Lung (tissue), 13 donors: ENCODE results near the gene COMMD2. TPM values are rescaled to one million over a fixed set of nuclear protein-coding genes. Genes with fewer than 3 reads are reported as not detected.

Experiments used
- ATAC-seq: fragments of 200-7000 bp; cut with Tn5 transposase; one replicate; pipeline ENCODE4 v1.9.1; 2020; ENCODE audit warnings: moderate number of reproducible peaks; ENCODE audit not compliant: insufficient read depth, low FRiP score
- DNase-seq, 3 donors: peaks; one replicate each; pipeline ENCODE4 v3.0.0-alpha.2; 2013 to 2017
- H3K27ac ChIP-seq, 2 donors: one replicate each; pipeline ENCODE4 v1.5.1; 2013; ENCODE audit warnings: mild to moderate bottlenecking in 2 of 2, moderate library complexity in 2 of 2, control low read depth in 1 of 2, inconsistent platforms in 1 of 2, low read depth in 1 of 2, low read length in 1 of 2
- H3K27me3 ChIP-seq, 3 donors: one replicate each; pipeline ENCODE4 v1.5.1; 2013; ENCODE audit warnings: low read length in 2 of 3; ENCODE audit not compliant: control insufficient read depth in 3 of 3, insufficient read depth in 3 of 3
- H3K36me3 ChIP-seq, 4 donors: one replicate each; pipeline ENCODE4 v1.5.1; 2013; ENCODE audit warnings: low read length in 4 of 4, mild to moderate bottlenecking in 1 of 4, moderate library complexity in 1 of 4; ENCODE audit not compliant: control insufficient read depth in 4 of 4, insufficient read depth in 4 of 4
- H3K4me1 ChIP-seq, 5 donors: one replicate each; pipeline ENCODE4 v1.5.1; 2013; ENCODE audit warnings: low read length in 5 of 5, mild to moderate bottlenecking in 2 of 5, moderate library complexity in 1 of 5; ENCODE audit not compliant: control insufficient read depth in 5 of 5, insufficient read depth in 5 of 5
- H3K4me3 ChIP-seq: one replicate; pipeline ENCODE4 v1.5.1; 2013; ENCODE audit warnings: mild to moderate bottlenecking, control low read depth, moderate library complexity
- H3K9ac ChIP-seq, 2 donors: one replicate each; pipeline ENCODE4 v1.5.1; 2013; ENCODE audit warnings: low read length in 2 of 2, control low read depth in 1 of 2; ENCODE audit not compliant: insufficient read depth in 1 of 2
- H3K9me3 ChIP-seq, 4 donors: one replicate each; pipeline ENCODE4 v1.5.1; 2013; ENCODE audit warnings: low read length in 3 of 4, mild to moderate bottlenecking in 1 of 4, moderate library complexity in 1 of 4; ENCODE audit not compliant: control insufficient read depth in 4 of 4, insufficient read depth in 3 of 4
- CTCF ChIP-seq: IDR thresholded peaks from 2 replicates; pipeline ENCODE4 v1.5.1; 2012; ENCODE audit warnings: mild to moderate bottlenecking; ENCODE audit errors: control extremely low read depth, extremely low read depth
- WGBS, 2 donors: extraction: QIAGEN DNeasy Blood & Tissue Kit; methylation state at CpG; one replicate each; pipeline ENCODE4 v1.1.7; 2013; 5-methylcytosine and 5-hydroxymethylcytosine counted together
- polyA plus RNA-seq, 2 donors: library from polyadenylated mRNA; stranded (reverse); fragments of 200-250 nt; gene quantifications; one replicate each; pipeline ENCODE4 v1.2.1, GENCODE V29; 2013
- small RNA-seq: library from RNA; depleted of rRNA; stranded (forward); fragments of <200 nt; gene quantifications from one replicate; pipeline ENCODE3, GENCODE V24; 2014; ENCODE audit warnings: low replicate concordance
- total RNA-seq, 2 donors: library from RNA; depleted of rRNA in 1 of 2; stranded (reverse); fragments of >200 nt in 1 of 2; gene quantifications; one replicate each; pipeline ENCODE4 v1.2.1, GENCODE V29; 2014 to 2021
- donor health status: control.
- donor health status: control.
- donor health status: Bipolar disorder and iron deficiency.
- donor health status: healthy.
- donor health status: DM: yes; HTN: yes; CAD: no.

Gene COMMD2
- total and polyA plus RNA-seq, 4 donors: 10.1 to 72.4 (median 29.6) TPM

GRCh38 chr3:149701206-149701976, 50.9 kb downstream of the COMMD2 start:
- TF ChIP-seq CTCF: no peak

More at GRCh38 chr3:149701206-149701976, 50.9 kb downstream of the COMMD2 start:
- DNase-seq (no peak), ATAC-seq (no peak)
- Histone ChIP-seq H3K27ac (no peak overlapping the region), H3K9ac (no peak overlapping the region), H3K4me3 (no peak overlapping the region), H3K9me3 (peaks cover 0 to 7% (median 3%) of the 10 kb centered on the region in 4 donors), H3K27me3 (no peaks in the 10 kb centered on the region), H3K4me1 (peaks cover 0 to 16% (median 0%) of the 10 kb centered on the region in 5 donors), H3K36me3 (no peaks in the 10 kb centered on the region)
- 89 to 91% methylated on average over 12 of the region's 12 CpGs for WGBS, 2 donors

Small RNAs within 50 kb of the gene (small RNA-seq; reads per million reads assigned to genes)
- not detected for gene RNU6-507P

Other genes starting within 250 kb of the COMMD2 start
- 100 to 1,000 TPM in 1 of 2 donors, 10 to 100 TPM in 1; 88.9 to 186 TPM for gene WWTR1, start 94.5 kb downstream of the COMMD2 start, total RNA-seq
- gene WWTR1, start 94.5 kb downstream of the COMMD2 start, polyA plus RNA-seq: 10 to 100 TPM; 29.3 to 37.9 TPM
- 1 to 10 TPM; 3.5 to 6.7 TPM for gene ANKUB1, start 40.1 kb upstream of the COMMD2 start, total RNA-seq
- 1 to 10 TPM; 1.3 to 1.4 TPM for gene ANKUB1, start 40.1 kb upstream of the COMMD2 start, polyA plus RNA-seq
- gene RNF13, start 60.7 kb upstream of the COMMD2 start, total RNA-seq: 100 to 1,000 TPM in 1 of 2 donors, 10 to 100 TPM in 1; 76.1 to 170 TPM
- 100 to 1,000 TPM in 1 of 2 donors, 10 to 100 TPM in 1; 56.2 to 117 TPM for gene RNF13, start 60.7 kb upstream of the COMMD2 start, polyA plus RNA-seq
- gene PFN2, start 218.4 kb upstream of the COMMD2 start, total RNA-seq: 10 to 100 TPM; 69.7 to 91.7 TPM
- gene PFN2, start 218.4 kb upstream of the COMMD2 start, polyA plus RNA-seq: 10 to 100 TPM; 28.1 to 28.8 TPM